GM12875 (cell line): ENCODE results near the gene EEF2KMT.
"Not testable (repeated sequence)": the region's sequence is repeated elsewhere in the genome, so short reads cannot be mapped to it uniquely, and the experiment has no call there.

Experiments used
- H3K4me3 ChIP-seq: one replicate; pipeline ENCODE4 v1.5.1; 2011; ENCODE audit warnings: low read depth, low read length, control low read depth
- TF ChIP-seq, protein P1 (sequence below): IDR thresholded peaks from 2 replicates; pipeline ENCODE4 v1.5.1; 2011; ENCODE audit warnings: low read depth, mild to moderate bottlenecking, control low read depth, inconsistent platforms, low read length, moderate library complexity, borderline replicate concordance; ENCODE audit not compliant: insufficient read depth

EEF2KMT gene

DNA sequence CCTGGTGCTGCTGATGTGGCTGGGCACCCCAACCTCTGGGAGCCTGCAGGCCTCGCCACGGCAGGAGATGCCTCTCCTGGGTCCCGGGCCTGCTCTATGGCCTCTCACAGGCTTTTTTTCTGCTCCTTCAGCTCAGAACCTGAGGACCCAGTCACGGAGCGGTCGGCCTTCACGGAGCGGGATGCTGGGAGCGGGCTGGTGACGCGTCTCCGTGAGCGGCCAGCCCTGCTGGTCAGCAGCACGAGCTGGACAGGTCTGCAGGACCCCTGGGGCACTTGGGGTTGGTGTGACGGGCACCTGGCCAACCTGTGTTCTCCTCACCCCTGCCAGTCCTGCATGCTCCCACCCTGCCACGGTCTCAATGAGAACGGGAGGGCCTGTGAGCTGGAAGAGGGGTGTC is 19.0 kb downstream of the EEF2KMT start:
- TF ChIP-seq, protein P1, sequence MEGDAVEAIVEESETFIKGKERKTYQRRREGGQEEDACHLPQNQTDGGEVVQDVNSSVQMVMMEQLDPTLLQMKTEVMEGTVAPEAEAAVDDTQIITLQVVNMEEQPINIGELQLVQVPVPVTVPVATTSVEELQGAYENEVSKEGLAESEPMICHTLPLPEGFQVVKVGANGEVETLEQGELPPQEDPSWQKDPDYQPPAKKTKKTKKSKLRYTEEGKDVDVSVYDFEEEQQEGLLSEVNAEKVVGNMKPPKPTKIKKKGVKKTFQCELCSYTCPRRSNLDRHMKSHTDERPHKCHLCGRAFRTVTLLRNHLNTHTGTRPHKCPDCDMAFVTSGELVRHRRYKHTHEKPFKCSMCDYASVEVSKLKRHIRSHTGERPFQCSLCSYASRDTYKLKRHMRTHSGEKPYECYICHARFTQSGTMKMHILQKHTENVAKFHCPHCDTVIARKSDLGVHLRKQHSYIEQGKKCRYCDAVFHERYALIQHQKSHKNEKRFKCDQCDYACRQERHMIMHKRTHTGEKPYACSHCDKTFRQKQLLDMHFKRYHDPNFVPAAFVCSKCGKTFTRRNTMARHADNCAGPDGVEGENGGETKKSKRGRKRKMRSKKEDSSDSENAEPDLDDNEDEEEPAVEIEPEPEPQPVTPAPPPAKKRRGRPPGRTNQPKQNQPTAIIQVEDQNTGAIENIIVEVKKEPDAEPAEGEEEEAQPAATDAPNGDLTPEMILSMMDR = no peak
- no peak overlapping the region for H3K4me3 ChIP-seq

DNA sequence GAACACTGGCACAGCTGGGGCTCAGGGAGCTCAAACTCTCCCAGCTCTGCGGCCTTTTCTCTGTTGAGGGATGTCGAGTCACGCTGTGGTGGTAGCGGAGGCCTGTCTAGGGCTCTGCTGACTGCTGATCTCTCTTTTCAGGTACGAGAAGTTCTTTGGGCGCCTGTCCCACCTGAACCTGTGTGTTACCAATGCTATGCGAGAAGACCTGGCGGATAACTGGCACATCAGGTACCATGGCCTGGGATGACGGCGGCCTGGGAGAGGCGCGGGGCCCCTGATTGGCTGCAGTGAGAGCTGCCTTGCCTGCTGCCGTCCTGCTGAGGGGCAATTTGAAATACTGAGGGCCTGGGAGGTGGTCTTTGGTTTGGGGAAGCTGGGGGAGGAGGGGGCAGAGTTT is 20.3 kb downstream of the EEF2KMT start:
- TF ChIP-seq, protein P1 = no peak

DNA sequence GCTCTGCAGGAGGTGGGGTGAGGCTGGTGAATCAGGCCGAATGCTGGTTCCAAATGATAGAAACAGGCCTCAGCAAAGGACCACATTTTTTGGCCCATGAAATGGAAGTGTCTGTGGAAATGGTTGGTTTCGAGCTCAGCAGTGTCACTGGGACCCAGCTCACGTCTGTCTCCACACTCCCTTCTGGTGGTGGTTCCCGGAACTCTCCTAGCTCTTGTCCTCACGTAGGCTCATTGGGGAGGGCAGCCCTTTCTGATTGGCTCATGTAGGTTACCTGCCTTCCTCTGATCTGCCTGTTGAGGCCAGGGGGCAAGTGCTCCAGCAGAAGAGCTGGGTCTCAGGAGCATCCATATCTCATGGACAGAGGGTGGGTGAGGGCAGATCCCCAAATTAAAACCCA is 22.0 kb downstream of the EEF2KMT start:
- TF ChIP-seq, protein P1 = no peak
- no peak overlapping the region for H3K4me3 ChIP-seq

More for the DNA sequence above, 20.3 kb downstream of the EEF2KMT start:
- H3K4me3 ChIP-seq = no peak overlapping the region

DNA sequence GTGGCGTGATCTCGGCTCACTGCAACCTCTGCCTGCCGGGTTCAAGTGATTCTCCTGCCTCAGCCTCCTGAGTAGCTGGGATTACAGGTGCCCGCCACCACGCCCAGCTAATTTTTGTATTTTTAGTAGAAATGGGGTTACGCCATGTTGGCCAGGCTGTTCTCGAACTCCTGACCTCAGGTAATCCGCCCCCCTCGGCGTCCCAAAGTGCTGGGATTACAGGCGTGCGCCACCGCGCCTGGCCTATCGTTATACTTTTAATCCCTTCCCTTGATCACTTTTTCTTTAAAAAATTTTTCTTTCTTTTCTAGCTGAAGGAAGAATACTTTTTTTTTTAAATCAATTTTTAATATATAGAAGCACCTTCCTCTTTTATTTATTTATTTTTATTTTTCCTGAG is 23.8 kb downstream of the EEF2KMT start:
- not testable (repeated sequence) for H3K4me3 ChIP-seq

DNA sequence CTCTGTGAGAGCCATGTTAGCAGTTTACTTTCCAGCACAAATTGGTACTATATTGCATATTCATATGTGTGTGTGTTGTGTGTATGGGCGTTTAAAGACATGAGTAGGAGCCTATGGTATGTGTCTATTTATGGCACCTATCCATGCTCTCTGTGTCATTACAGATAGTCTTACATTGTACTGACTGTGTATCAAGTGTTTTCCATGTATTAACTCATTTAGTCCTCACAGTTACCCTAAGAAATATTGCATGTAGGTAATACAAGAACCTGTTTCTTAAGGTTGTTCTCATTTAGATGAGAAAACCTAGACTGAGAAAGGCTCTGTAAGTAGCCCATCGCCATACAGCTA is 24.3 kb downstream of the EEF2KMT start:
- H3K4me3 ChIP-seq = no peak overlapping the region

DNA sequence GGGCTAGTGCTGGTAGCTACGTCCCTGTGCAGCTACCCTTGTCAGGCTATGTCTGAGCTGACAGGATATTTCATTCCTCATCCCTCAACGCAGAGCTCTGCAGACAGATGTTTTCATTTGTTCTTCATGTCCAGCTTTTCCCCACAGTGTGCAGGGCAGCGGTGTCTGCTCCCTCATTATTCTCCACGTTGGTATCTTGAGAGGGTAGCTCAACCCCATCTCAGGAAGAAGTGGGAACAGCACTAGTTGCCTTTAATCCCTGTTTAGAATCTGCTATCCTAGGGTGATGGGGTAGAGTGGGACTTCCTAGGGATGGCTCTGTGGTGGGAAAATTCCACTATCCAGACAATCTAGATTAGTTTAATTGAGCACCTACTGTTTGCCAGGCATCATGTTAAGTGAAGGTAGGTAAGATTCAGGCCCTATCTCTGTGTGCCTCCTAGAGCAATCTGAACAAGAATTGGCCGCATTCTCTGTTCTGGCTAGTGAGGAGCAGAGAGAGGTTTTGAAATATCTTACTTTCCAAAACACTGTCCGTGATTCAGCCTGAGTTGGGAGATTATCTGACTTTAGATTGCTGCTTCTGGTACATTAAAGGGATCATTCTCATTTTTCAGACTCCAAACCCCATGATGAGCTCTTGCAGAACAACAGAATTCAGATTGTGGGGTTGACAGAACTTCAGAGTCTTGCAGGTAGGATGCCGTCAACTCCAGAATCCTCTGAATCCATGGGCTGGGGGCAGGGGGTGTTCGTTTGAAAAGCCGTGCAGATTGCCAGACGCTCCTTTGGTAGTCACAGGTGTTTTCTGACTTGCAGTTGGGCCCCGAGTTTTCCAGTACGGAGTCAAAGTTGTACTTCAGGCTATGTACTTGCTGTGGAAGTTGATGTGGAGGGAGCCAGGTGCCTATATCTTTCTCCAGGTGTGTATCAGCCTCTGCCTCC is 25.0 kb downstream of the EEF2KMT start:
- TF ChIP-seq, protein P1 = no peak
- H3K4me3 ChIP-seq = peak overlapping the region; percentile 68

More for the DNA sequence above, 24.3 kb downstream of the EEF2KMT start:
- TF ChIP-seq, protein P1 = no peak

DNA sequence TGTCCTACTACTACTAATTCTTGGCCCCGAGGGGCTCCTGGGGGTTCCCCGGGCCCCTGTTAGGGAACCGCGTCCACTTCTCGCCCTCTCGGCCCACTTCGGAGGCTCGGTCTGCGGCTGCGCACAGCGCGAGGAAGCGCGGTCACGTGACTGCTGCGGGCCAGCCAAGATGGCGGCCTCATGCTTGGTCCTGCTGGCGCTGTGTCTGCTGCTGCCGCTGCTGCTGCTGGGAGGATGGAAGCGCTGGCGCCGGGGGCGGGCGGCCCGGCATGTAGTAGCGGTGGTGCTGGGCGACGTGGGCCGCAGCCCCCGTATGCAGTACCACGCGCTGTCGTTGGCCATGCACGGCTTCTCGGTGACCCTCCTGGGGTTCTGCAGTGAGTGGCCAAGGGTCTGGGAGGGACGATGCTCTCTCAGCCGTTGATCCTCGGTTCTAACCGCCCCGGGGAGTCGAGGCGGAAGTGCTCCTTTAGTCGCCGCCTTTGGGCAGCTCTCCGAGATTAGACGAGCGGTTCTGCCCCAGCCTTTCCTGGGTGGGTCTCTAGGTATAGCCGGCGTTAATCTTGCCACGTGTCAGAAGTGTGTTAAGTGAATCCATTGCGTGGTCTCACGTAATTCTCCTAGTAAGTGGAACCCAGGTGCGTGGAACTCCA is 25.8 kb downstream of the EEF2KMT start, which contains the start of gene ALG1:
Gene ALG1, plus strand, starts transcription at position 163 of the 653 bp plus-strand sequence. Its CDS starts 7 bp downstream, at position 170.
- TF ChIP-seq, protein P1 = no peak
- peak within 1 kb of the TSS; percentile 68 for H3K4me3 ChIP-seq
